ENCODE results near the gene EFTUD2. TPM values are rescaled to one million over a fixed set of nuclear protein-coding genes. Genes with fewer than 3 reads are reported as not detected.

The EFTUD2 gene
- total RNA-seq, 1 donor from 2014 or later, result 145 TPM

DNA sequence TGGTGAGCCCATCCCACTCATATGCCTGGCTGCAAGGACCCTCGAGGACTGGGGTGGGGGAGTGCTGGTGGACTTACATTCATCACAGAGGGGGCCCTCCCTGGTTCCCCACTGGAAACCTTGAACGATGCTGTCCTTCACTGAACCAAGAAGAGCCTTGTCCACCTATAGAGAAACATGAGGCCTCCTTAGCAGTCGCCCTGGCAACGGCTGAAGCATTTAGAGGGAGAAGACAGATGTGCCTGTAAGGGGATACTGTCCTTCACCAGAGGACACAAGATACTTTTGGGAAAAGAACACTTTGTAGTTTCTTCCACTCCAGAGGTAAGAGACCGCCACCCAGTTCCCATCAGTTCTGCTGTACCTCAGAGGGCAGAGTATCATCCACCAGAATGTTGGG is 45.1 kb downstream of the EFTUD2 start:
- no peaks in the 10 kb centered on the region for H3K9me3 Mint-ChIP-seq
- H3K27ac Mint-ChIP-seq, result no peak overlapping the region
- DNase-seq (ENCODE audit: low spot score in 2 of 2, unreplicated experiment in 2 of 2), result no peak
- H3K4me3 Mint-ChIP-seq, result no peak overlapping the region
- H3K36me3 Mint-ChIP-seq, result peaks cover 52% of the 10 kb centered on the region
- TF ChIP-seq, protein P1, sequence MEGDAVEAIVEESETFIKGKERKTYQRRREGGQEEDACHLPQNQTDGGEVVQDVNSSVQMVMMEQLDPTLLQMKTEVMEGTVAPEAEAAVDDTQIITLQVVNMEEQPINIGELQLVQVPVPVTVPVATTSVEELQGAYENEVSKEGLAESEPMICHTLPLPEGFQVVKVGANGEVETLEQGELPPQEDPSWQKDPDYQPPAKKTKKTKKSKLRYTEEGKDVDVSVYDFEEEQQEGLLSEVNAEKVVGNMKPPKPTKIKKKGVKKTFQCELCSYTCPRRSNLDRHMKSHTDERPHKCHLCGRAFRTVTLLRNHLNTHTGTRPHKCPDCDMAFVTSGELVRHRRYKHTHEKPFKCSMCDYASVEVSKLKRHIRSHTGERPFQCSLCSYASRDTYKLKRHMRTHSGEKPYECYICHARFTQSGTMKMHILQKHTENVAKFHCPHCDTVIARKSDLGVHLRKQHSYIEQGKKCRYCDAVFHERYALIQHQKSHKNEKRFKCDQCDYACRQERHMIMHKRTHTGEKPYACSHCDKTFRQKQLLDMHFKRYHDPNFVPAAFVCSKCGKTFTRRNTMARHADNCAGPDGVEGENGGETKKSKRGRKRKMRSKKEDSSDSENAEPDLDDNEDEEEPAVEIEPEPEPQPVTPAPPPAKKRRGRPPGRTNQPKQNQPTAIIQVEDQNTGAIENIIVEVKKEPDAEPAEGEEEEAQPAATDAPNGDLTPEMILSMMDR (IDR thresholded peaks at IDR 0.05; ENCODE audit: unreplicated experiment), result no peak
- H3K27me3 Mint-ChIP-seq (ENCODE audit: low read depth), result no peaks in the 10 kb centered on the region
- H3K4me1 Mint-ChIP-seq, result no peaks in the 10 kb centered on the region

GRCh38 chr17:44850612-44851011 is 48.6 kb downstream of the EFTUD2 start:
- Mint-ChIP-seq H3K27ac (no peak overlapping the region), H3K27me3 (ENCODE audit: low read depth) (no peaks in the 10 kb centered on the region)

DNA sequence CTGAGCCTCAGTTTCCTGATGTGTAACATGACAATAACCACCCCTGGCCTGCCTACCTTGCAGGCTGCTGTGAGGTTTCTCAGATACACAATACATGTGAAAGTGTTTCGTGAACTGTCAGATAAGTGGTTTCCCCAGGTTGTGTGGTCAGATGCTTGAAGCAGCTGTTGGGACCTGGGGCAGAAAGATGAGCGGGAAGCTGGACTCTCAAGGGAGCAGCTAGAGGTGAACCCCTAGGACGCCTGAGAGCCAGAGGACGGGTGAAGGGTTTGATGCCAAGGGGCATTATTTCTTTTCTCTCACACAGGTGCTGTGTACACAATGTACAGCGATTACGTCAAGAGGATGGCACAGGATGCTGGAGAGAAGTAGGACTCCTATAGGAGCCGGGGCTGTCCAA is 49.2 kb downstream of the EFTUD2 start:
- H3K4me3 Mint-ChIP-seq, result no peak overlapping the region
- no peak overlapping the region for H3K27ac Mint-ChIP-seq
- no peaks in the 10 kb centered on the region for H3K27me3 Mint-ChIP-seq (ENCODE audit: low read depth)
- peaks cover 43% of the 10 kb centered on the region for H3K36me3 Mint-ChIP-seq
- TF ChIP-seq, protein P1 (IDR thresholded peaks at IDR 0.05; ENCODE audit: unreplicated experiment), result no peak
- peaks cover 3% of the 10 kb centered on the region for H3K4me1 Mint-ChIP-seq
- H3K9me3 Mint-ChIP-seq, result no peaks in the 10 kb centered on the region
- no peak for DNase-seq (ENCODE audit: low spot score in 2 of 2, unreplicated experiment in 2 of 2)

More at GRCh38 chr17:44850612-44851011, 48.6 kb downstream of the EFTUD2 start:
- H3K36me3 Mint-ChIP-seq, result peaks cover 44% of the 10 kb centered on the region
- H3K4me3 Mint-ChIP-seq, result no peak overlapping the region
- no peaks in the 10 kb centered on the region for H3K9me3 Mint-ChIP-seq
- TF ChIP-seq, protein P1 (IDR thresholded peaks at IDR 0.05; ENCODE audit: unreplicated experiment), result no peak
- no peak for DNase-seq (ENCODE audit: low spot score in 2 of 2, unreplicated experiment in 2 of 2)
- H3K4me1 Mint-ChIP-seq, result peaks cover 3% of the 10 kb centered on the region

DNA sequence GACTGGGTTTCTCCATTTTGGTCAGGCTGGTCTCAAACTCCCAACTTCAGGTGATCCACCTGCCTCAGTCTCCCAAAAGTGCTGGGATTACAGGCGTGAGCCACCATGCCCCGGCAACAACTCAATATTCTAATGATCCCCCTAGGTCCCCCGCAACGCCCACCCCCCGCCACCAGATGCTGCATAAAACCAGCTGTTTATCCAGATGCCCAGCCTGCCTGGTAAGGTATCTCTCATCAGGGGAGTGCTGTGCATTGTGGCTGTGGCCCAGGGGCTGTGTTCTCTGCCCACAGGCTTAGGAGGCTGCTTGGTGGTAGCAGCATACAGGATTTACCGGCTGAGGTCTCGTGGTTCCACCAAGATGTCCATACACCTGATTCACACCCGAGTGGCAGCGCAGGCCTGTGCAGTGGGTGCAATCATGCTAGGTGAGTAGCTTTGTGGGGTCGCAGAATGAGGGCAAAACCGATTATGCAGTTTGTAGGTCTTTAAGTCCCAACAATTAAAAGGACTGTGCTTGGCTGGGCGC is 50.2 kb downstream of the EFTUD2 start:
- Mint-ChIP-seq H3K9me3 (no peaks in the 10 kb centered on the region), H3K36me3 (peaks cover 34% of the 10 kb centered on the region), H3K4me3 (no peak overlapping the region), H3K27me3 (ENCODE audit: low read depth) (no peaks in the 10 kb centered on the region), H3K4me1 (peaks cover 3% of the 10 kb centered on the region), H3K27ac (no peak overlapping the region)
- TF ChIP-seq, protein P1 (IDR thresholded peaks at IDR 0.05; ENCODE audit: unreplicated experiment), result no peak
- no peak for DNase-seq (ENCODE audit: low spot score in 2 of 2, unreplicated experiment in 2 of 2)

- Mint-ChIP-seq H3K9me3 (no peaks in the 10 kb centered on the region), H3K4me3 (no peak overlapping the region), H3K4me1 (peaks cover 3% of the 10 kb centered on the region), H3K27ac (no peak overlapping the region), H3K27me3 (ENCODE audit: low read depth) (no peaks in the 10 kb centered on the region), H3K36me3 (peaks cover 27% of the 10 kb centered on the region)
- TF ChIP-seq, protein P1 (IDR thresholded peaks at IDR 0.05; ENCODE audit: unreplicated experiment), result no peak
- no peak for DNase-seq (ENCODE audit: low spot score in 2 of 2, unreplicated experiment in 2 of 2)
Observed at GRCh38 chr17:44848257-44848795, 50.9 kb downstream of the EFTUD2 start.
